Osteocyte (in vitro differentiated cells): ENCODE data around the gene ABHD11. TPM values are rescaled to one million over a fixed set of nuclear protein-coding genes. Genes with fewer than 3 reads are reported as not detected.

Experiments
- DNase-seq: peaks from one replicate; pipeline ENCODE4 v3.0.0; 2021; ENCODE audit warnings: mixed read lengths; ENCODE audit not compliant: unreplicated experiment; ENCODE audit errors: extremely low spot score
- H3K27ac Mint-ChIP-seq: one replicate; pipeline ENCODE4 v1.8.0; 2021; ENCODE audit warnings: mild to moderate bottlenecking, mixed read lengths; ENCODE audit not compliant: unreplicated experiment
- H3K27me3 Mint-ChIP-seq: one replicate; pipeline ENCODE4 v1.8.0; 2021; ENCODE audit warnings: mixed read lengths; ENCODE audit not compliant: unreplicated experiment
- H3K36me3 Mint-ChIP-seq: one replicate; pipeline ENCODE4 v1.8.0; 2021; ENCODE audit warnings: mixed read lengths; ENCODE audit not compliant: unreplicated experiment
- H3K4me1 Mint-ChIP-seq: one replicate; pipeline ENCODE4 v1.8.0; 2021; ENCODE audit warnings: mixed read lengths; ENCODE audit not compliant: unreplicated experiment
- H3K4me3 Mint-ChIP-seq: one replicate; pipeline ENCODE4 v1.8.0; 2021; ENCODE audit warnings: mild to moderate bottlenecking, moderate library complexity, mixed read lengths; ENCODE audit not compliant: unreplicated experiment
- H3K9me3 Mint-ChIP-seq: one replicate; pipeline ENCODE4 v1.8.0; 2021; ENCODE audit warnings: mixed read lengths; ENCODE audit not compliant: unreplicated experiment
- CTCF ChIP-seq: fragments of 200-600 bp; sonication (generic); IDR thresholded peaks from 2 replicates; pipeline ENCODE4 v1.5.0; 2021; ENCODE audit warnings: antibody characterized with exemption, mild to moderate bottlenecking, moderate library complexity
- total RNA-seq: library from RNA; stranded (reverse); gene quantifications from 2 replicates; pipeline ENCODE4 v1.2.1, GENCODE V29; 2021

Gene ABHD11
- total RNA-seq, 1 donor from 2014 or later = 17.4 TPM

GRCh38 chr7:73774923-73775322 lies 36.3 kb upstream of the ABHD11 start:
- Mint-ChIP-seq H3K36me3 (no peaks in the 10 kb centered on the region), H3K4me1 (peaks cover 7% of the 10 kb centered on the region), H3K27me3 (peaks cover 5% of the 10 kb centered on the region), H3K9me3 (no peaks in the 10 kb centered on the region), H3K4me3 (no peak overlapping the region), H3K27ac (no peak overlapping the region)
- DNase-seq = no peak
- TF ChIP-seq CTCF = no peak

GRCh38 chr7:73773700-73774517 lies 35.3 kb upstream of the ABHD11 start:
- H3K4me1 Mint-ChIP-seq = peaks cover 2% of the 10 kb centered on the region
- H3K27ac Mint-ChIP-seq = no peak overlapping the region
- peaks cover 5% of the 10 kb centered on the region for H3K27me3 Mint-ChIP-seq
- no peak for DNase-seq
- no peaks in the 10 kb centered on the region for H3K36me3 Mint-ChIP-seq
- no peak overlapping the region for H3K4me3 Mint-ChIP-seq
- no peaks in the 10 kb centered on the region for H3K9me3 Mint-ChIP-seq
- TF ChIP-seq CTCF = no peak

GRCh38 chr7:73770860-73771670 lies 32.5 kb upstream of the ABHD11 start:
- H3K4me1 Mint-ChIP-seq = peaks cover 2% of the 10 kb centered on the region
- no peak overlapping the region for H3K27ac Mint-ChIP-seq
- TF ChIP-seq CTCF = no peak
- H3K4me3 Mint-ChIP-seq = peak overlapping the region; percentile 44
- no peak for DNase-seq
- peaks cover 5% of the 10 kb centered on the region for H3K27me3 Mint-ChIP-seq
- no peaks in the 10 kb centered on the region for H3K36me3 Mint-ChIP-seq
- H3K9me3 Mint-ChIP-seq = no peaks in the 10 kb centered on the region

GRCh38 chr7:73770002-73770859 lies 31.6 kb upstream of the ABHD11 start, which contains the start of gene CLDN3:
TSS of gene CLDN3 (minus strand) at chr7:73770270. CDS start at chr7:73770049, 221 bp downstream.
- no peaks in the 10 kb centered on the region for H3K9me3 Mint-ChIP-seq
- peaks cover 5% of the 10 kb centered on the region for H3K27me3 Mint-ChIP-seq
- H3K36me3 Mint-ChIP-seq = no peaks in the 10 kb centered on the region
- TF ChIP-seq CTCF = no peak
- H3K4me1 Mint-ChIP-seq = peaks cover 2% of the 10 kb centered on the region
- H3K27ac Mint-ChIP-seq = no peak within 1 kb of the TSS
- no peak for DNase-seq
- H3K4me3 Mint-ChIP-seq = peak within 1 kb of the TSS; percentile 44
